Hepatocyte (in vitro differentiated cells): ENCODE data around the gene TXLNA. TPM values are rescaled to one million over a fixed set of nuclear protein-coding genes. Genes with fewer than 3 reads are reported as not detected.
A peak's percentile ranks its signal among the peaks of the same experiment; 100 is the strongest.
"Not testable (repeated sequence)": the region's sequence is repeated elsewhere in the genome, so short reads cannot be mapped to it uniquely, and the experiment has no call there.

Source experiments
- DNase-seq: peaks from one replicate; pipeline ENCODE4 v3.0.0-alpha.2; 2016; ENCODE audit warnings: low spot score
- H2AFZ ChIP-seq: fragments of 200-600 bp; sonication (generic); 2 replicates; pipeline ENCODE4 v1.6.0; 2016; ENCODE audit warnings: antibody characterized with exemption, mild to moderate bottlenecking
- H3K27ac ChIP-seq: fragments of 200-600 bp; sonication (generic); 2 replicates; pipeline ENCODE4 v1.5.1; 2016; ENCODE audit warnings: mild to moderate bottlenecking
- H3K27me3 ChIP-seq: fragments of 200-600 bp; sonication (generic); 2 replicates; pipeline ENCODE4 v1.6.1; 2016
- H3K36me3 ChIP-seq: fragments of 200-600 bp; sonication (generic); replicated peaks from 2 replicates; pipeline ENCODE4 v1.5.1; 2016; ENCODE audit warnings: low read depth; ENCODE audit not compliant: insufficient read depth
- H3K4me1 ChIP-seq: fragments of 200-600 bp; sonication (generic); 2 replicates; pipeline ENCODE4 v1.5.1; 2016; ENCODE audit warnings: mild to moderate bottlenecking, moderate library complexity; ENCODE audit not compliant: insufficient read depth
- H3K4me2 ChIP-seq: fragments of 200-600 bp; sonication (generic); 2 replicates; pipeline ENCODE4 v1.6.0; 2016
- H3K4me3 ChIP-seq: fragments of 200-600 bp; sonication (generic); 2 replicates; pipeline ENCODE4 v1.5.1; 2016; ENCODE audit warnings: mild to moderate bottlenecking
- H3K79me2 ChIP-seq: fragments of 200-600 bp; sonication (generic); 2 replicates; pipeline ENCODE4 v1.6.0; 2017; ENCODE audit warnings: mild to moderate bottlenecking
- H3K9me2 ChIP-seq: fragments of 200-600 bp; sonication (generic); replicated peaks from 2 replicates; pipeline ENCODE4 v1.6.0; 2017; ENCODE audit warnings: mild to moderate bottlenecking; ENCODE audit not compliant: insufficient read depth
- H3K9me3 ChIP-seq: fragments of 200-600 bp; sonication (generic); 2 replicates; pipeline ENCODE4 v1.5.1; 2016; ENCODE audit warnings: low read depth, mild to moderate bottlenecking
- H4K20me1 ChIP-seq: fragments of 200-600 bp; sonication (generic); 2 replicates; pipeline ENCODE4 v1.6.0; 2016; ENCODE audit warnings: mild to moderate bottlenecking; ENCODE audit not compliant: insufficient read depth, poor library complexity, severe bottlenecking
- CTCF ChIP-seq: fragments of 200-600 bp; sonication (generic); IDR thresholded peaks from 2 replicates; pipeline ENCODE4 v1.5.1; 2016; ENCODE audit warnings: antibody characterized with exemption, mild to moderate bottlenecking; ENCODE audit not compliant: poor library complexity
- EZH2 ChIP-seq: fragments of 200-600 bp; sonication (generic); IDR thresholded peaks from 2 replicates; pipeline ENCODE4 v1.6.1; 2016; ENCODE audit warnings: antibody characterized with exemption, mild to moderate bottlenecking, borderline replicate concordance
- EZH2phosphoT487 ChIP-seq: fragments of 200-600 bp; sonication (generic); IDR thresholded peaks from one replicate; pipeline ENCODE4 v1.6.1; 2018; ENCODE audit warnings: antibody characterized with exemption, mild to moderate bottlenecking, low read depth, moderate library complexity; ENCODE audit not compliant: unreplicated experiment, severe bottlenecking
- WGBS: methylation state at CpG from one replicate; pipeline ENCODE4 v1.1.6; 2016; ENCODE audit warnings: low lambda C conversion rate; ENCODE audit errors: missing lambda C conversion rate; 5-methylcytosine and 5-hydroxymethylcytosine counted together
- polyA plus RNA-seq: library from polyadenylated mRNA; unstranded; fragments of >200 nt; fragmentation: Nextera tagmentation; extraction: Ambion mirVana; gene quantifications from 2 replicates; pipeline ENCODE4 v1.2.1, GENCODE V29; 2016
- total RNA-seq: library from RNA; depleted of rRNA; stranded (reverse); fragments of >200 nt; gene quantifications from 2 replicates; pipeline ENCODE4 v1.2.3, GENCODE V29; 2014

Gene TXLNA
- total and polyA plus RNA-seq, 2 experiments from 2014 or later = 41.2 to 52.7 TPM

- Histone ChIP-seq H3K4me2 (no peak overlapping the region), H3K27ac (peak overlapping the region; percentile 74), H3K4me3 (no peak overlapping the region), H3K9me3 (no peaks in the 10 kb centered on the region), H3K27me3 (no peaks in the 10 kb centered on the region), H3K79me2 (peaks cover 93% of the 10 kb centered on the region), H3K9me2 (no peaks in the 10 kb centered on the region), H2AFZ (no peak overlapping the region), H3K36me3 (no peaks in the 10 kb centered on the region), H4K20me1 (peaks cover 36% of the 10 kb centered on the region), H3K4me1 (peaks cover 9% of the 10 kb centered on the region)
- peak; percentile 85 for DNase-seq
- WGBS = 53% methylated on average over 6 of the region's 6 CpGs
- no peak for TF ChIP-seq EZH2phosphoT487
- no peak for TF ChIP-seq EZH2
- no peak for TF ChIP-seq CTCF
These were observed 36.8 kb upstream of the TXLNA start for GRCh38 chr1:32142446-32143301.

GRCh38 chr1:32143302-32143695 is 36.2 kb upstream of the TXLNA start:
- peak overlapping the region; percentile 64 for H3K27ac ChIP-seq
- H3K79me2 ChIP-seq = peaks cover 94% of the 10 kb centered on the region
- H3K27me3 ChIP-seq, H2AFZ ChIP-seq, H3K4me2 ChIP-seq, H3K4me1 ChIP-seq, H3K9me2 ChIP-seq, DNase-seq, H3K36me3 ChIP-seq, H3K4me3 ChIP-seq, H3K9me3 ChIP-seq: not testable (repeated sequence)
- WGBS = 96% methylated on average over 4 of the region's 4 CpGs
- peaks cover 36% of the 10 kb centered on the region for H4K20me1 ChIP-seq

- no peak overlapping the region for H3K4me2 ChIP-seq
- no peaks in the 10 kb centered on the region for H3K27me3 ChIP-seq
- no peak for DNase-seq
- H2AFZ ChIP-seq = no peak overlapping the region
- H3K79me2 ChIP-seq = peaks cover 96% of the 10 kb centered on the region
- H3K4me3 ChIP-seq = no peak overlapping the region
- no peaks in the 10 kb centered on the region for H3K9me3 ChIP-seq
- peaks cover 9% of the 10 kb centered on the region for H3K4me1 ChIP-seq
- H3K9me2 ChIP-seq = no peaks in the 10 kb centered on the region
- H4K20me1 ChIP-seq = peaks cover 37% of the 10 kb centered on the region
- no peaks in the 10 kb centered on the region for H3K36me3 ChIP-seq
- TF ChIP-seq EZH2phosphoT487 (no peak), CTCF (no peak), EZH2 (no peak)
- no peak overlapping the region for H3K27ac ChIP-seq
- 98% methylated on average over 3 of the region's 3 CpGs for WGBS
These were observed 35.4 kb upstream of the TXLNA start for GRCh38 chr1:32144033-32144432.

GRCh38 chr1:32147799-32148198 is 31.7 kb upstream of the TXLNA start:
- H3K79me2 ChIP-seq = peaks cover 95% of the 10 kb centered on the region
- not testable (repeated sequence) for DNase-seq, H3K4me3 ChIP-seq, H3K27me3 ChIP-seq, H2AFZ ChIP-seq, H3K9me3 ChIP-seq, H3K9me2 ChIP-seq, H3K4me2 ChIP-seq, H3K4me1 ChIP-seq, H3K36me3 ChIP-seq, H3K27ac ChIP-seq
- WGBS = over 99% methylated on average over 5 of the region's 5 CpGs
- peaks cover 56% of the 10 kb centered on the region for H4K20me1 ChIP-seq
